Lower leg skin (tissue), 4 donors: ENCODE results near the gene ZNF57. TPM values are rescaled to one million over a fixed set of nuclear protein-coding genes. Genes with fewer than 3 reads are reported as not detected.

Experiments
- DNase-seq, 2 donors: peaks; one replicate each; pipeline ENCODE4 v3.0.0-alpha.2; 2019; ENCODE audit warnings: low spot score in 2 of 2
- H3K4me3 ChIP-seq: fragments of 200-600 bp; sonication (generic); 2 replicates; pipeline ENCODE4 v1.5.1; 2017; ENCODE audit warnings: mild to moderate bottlenecking, low read depth; ENCODE audit not compliant: poor library complexity, severe bottlenecking
- POLR2A ChIP-seq, 2 donors: fragments of 450-650 bp; IDR thresholded peaks; one replicate each; pipeline ENCODE4 v1.6.1; 2016 to 2017; ENCODE audit warnings: antibody characterized with exemption in 2 of 2, mild to moderate bottlenecking in 1 of 2, moderate library complexity in 1 of 2
- WGBS, 2 donors: methylation state at CpG; one replicate each; pipeline ENCODE4 v1.1.5; 2018; 5-methylcytosine and 5-hydroxymethylcytosine counted together
- intact Hi-C: fragments of 100-400 bp; cut with DNase I; formaldehyde crosslinking; loops from one replicate; pipeline ENCODE4 v1.15.0; 2023; ENCODE audit warnings: low total_unique reads
- total RNA-seq, 4 donors: library from RNA; depleted of rRNA; stranded (reverse); fragments of >200 nt; gene quantifications; one replicate each; pipeline ENCODE4 v1.1.0, GENCODE V29; 2016
- TF ChIP-seq, protein P1 (sequence below), 3 donors: fragments of 450-650 bp; IDR thresholded peaks; one replicate each; pipeline ENCODE4 v1.5.1; 2016; ENCODE audit warnings: antibody characterized with exemption in 3 of 3, mild to moderate bottlenecking in 3 of 3, moderate library complexity in 2 of 3

Gene ZNF57
- total RNA-seq, 4 donors from 2014 or later = 21.0 to 33.9 (median 29.2) TPM

DNA sequence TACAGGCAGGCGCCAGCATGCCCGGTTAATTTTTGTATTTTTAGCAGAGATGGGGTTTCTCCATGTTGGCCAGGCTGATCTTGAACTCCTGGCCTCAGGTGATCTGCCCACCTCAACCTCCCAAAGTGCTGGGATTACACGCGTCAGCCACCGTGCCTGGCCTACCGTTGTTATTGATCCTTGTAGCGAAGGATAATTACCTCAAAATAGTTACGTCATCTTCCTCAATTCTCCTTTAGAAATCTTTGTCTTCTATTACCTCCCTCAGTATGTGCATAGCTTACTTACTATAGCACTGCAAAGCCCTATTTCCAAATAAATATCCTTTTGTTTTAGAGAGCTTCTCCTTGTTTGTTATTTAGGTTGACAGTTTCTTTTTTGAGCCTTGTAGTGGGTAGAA is 67.2 kb downstream of the ZNF57 start:
- no peak overlapping the region for H3K4me3 ChIP-seq
- no peak for TF ChIP-seq POLR2A (IDR thresholded peaks at IDR 0.05)
- TF ChIP-seq, protein P1, sequence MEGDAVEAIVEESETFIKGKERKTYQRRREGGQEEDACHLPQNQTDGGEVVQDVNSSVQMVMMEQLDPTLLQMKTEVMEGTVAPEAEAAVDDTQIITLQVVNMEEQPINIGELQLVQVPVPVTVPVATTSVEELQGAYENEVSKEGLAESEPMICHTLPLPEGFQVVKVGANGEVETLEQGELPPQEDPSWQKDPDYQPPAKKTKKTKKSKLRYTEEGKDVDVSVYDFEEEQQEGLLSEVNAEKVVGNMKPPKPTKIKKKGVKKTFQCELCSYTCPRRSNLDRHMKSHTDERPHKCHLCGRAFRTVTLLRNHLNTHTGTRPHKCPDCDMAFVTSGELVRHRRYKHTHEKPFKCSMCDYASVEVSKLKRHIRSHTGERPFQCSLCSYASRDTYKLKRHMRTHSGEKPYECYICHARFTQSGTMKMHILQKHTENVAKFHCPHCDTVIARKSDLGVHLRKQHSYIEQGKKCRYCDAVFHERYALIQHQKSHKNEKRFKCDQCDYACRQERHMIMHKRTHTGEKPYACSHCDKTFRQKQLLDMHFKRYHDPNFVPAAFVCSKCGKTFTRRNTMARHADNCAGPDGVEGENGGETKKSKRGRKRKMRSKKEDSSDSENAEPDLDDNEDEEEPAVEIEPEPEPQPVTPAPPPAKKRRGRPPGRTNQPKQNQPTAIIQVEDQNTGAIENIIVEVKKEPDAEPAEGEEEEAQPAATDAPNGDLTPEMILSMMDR (IDR thresholded peaks at IDR 0.05) = no peak
- WGBS, 2 donors = 83 to 87% methylated on average over 8 of the region's 8 CpGs
- no peak for DNase-seq
- intact Hi-C loops = loop anchor here (10.0 kb wide), 1 partner anchor 137 kb away; no protein-coding TSS in a partner anchor

Other genes with a start within 250 kb of the ZNF57 start
- gene GNG7, start 198.2 kb upstream of the ZNF57 start, total RNA-seq = 1 to 10 TPM in 3 of 4 donors, under 1 TPM in 1; 0.59 to 3.4 (median 2.4) TPM
- gene DIRAS1, start 179.6 kb upstream of the ZNF57 start, total RNA-seq = 1 to 10 TPM in 3 of 4 donors, under 1 TPM in 1; 0.46 to 6.1 (median 3.4) TPM
- 10 to 100 TPM; 20.2 to 27.0 (median 21.6) TPM for gene SLC39A3, start 160.9 kb upstream of the ZNF57 start, total RNA-seq
- gene SGTA, start 117.7 kb upstream of the ZNF57 start, total RNA-seq = 10 to 100 TPM; 37.9 to 49.5 (median 44.1) TPM
- gene THOP1, start 115.4 kb upstream of the ZNF57 start, total RNA-seq = 10 to 100 TPM; 35.9 to 56.5 (median 43.7) TPM
- gene ZNF554, start 81.1 kb upstream of the ZNF57 start, total RNA-seq = 1 to 10 TPM; 6.2 to 8.6 (median 7.3) TPM
- 1 to 10 TPM; 2.4 to 5.5 (median 3.6) TPM for gene ZNF555, start 59.5 kb upstream of the ZNF57 start, total RNA-seq
- under 1 TPM in 1 of 4 donors, not detected in 3; 0.03 TPM for gene ZNF556, start 33.6 kb upstream of the ZNF57 start, total RNA-seq
- 1 to 10 TPM; 3.7 to 5.9 (median 4.8) TPM for gene ZNF77, start 44.0 kb downstream of the ZNF57 start, total RNA-seq
- gene TLE6, start 76.6 kb downstream of the ZNF57 start, total RNA-seq = 1 to 10 TPM in 2 of 4 donors, not detected in 2; 1.5 to 1.8 TPM
- 10 to 100 TPM; 25.3 to 40.1 (median 33.5) TPM for gene TLE2, start 128.4 kb downstream of the ZNF57 start, total RNA-seq
- gene TLE5, start 161.6 kb downstream of the ZNF57 start, total RNA-seq = 100 to 1,000 TPM; 329 to 533 (median 387) TPM
- 10 to 100 TPM; 42.5 to 63.8 (median 56.5) TPM for gene GNA11, start 193.4 kb downstream of the ZNF57 start, total RNA-seq
- 100 to 1,000 TPM in 1 of 4 donors, 10 to 100 TPM in 3; 74.3 to 105 (median 84.2) TPM for gene GNA15, start 235.1 kb downstream of the ZNF57 start, total RNA-seq